Neural progenitor cell (in vitro differentiated cells): ENCODE measurements around the gene CLCN4.

Source experiments
- EZH2 ChIP-seq: fragments of 200-600 bp; sonication (generic); IDR thresholded peaks from 2 replicates; pipeline ENCODE4 v1.6.1; 2017; ENCODE audit warnings: antibody characterized with exemption, mild to moderate bottlenecking, moderate library complexity
- EZH2phosphoT487 ChIP-seq: fragments of 200-600 bp; sonication (generic); IDR thresholded peaks from 2 replicates; pipeline ENCODE4 v1.6.1; 2017; ENCODE audit warnings: antibody characterized with exemption
- TF ChIP-seq, protein P1 (sequence below): fragments of 200-600 bp; sonication (generic); IDR thresholded peaks from 2 replicates; pipeline ENCODE4 v1.5.1; 2017; ENCODE audit warnings: antibody characterized with exemption, mild to moderate bottlenecking

- TF ChIP-seq, protein P1, sequence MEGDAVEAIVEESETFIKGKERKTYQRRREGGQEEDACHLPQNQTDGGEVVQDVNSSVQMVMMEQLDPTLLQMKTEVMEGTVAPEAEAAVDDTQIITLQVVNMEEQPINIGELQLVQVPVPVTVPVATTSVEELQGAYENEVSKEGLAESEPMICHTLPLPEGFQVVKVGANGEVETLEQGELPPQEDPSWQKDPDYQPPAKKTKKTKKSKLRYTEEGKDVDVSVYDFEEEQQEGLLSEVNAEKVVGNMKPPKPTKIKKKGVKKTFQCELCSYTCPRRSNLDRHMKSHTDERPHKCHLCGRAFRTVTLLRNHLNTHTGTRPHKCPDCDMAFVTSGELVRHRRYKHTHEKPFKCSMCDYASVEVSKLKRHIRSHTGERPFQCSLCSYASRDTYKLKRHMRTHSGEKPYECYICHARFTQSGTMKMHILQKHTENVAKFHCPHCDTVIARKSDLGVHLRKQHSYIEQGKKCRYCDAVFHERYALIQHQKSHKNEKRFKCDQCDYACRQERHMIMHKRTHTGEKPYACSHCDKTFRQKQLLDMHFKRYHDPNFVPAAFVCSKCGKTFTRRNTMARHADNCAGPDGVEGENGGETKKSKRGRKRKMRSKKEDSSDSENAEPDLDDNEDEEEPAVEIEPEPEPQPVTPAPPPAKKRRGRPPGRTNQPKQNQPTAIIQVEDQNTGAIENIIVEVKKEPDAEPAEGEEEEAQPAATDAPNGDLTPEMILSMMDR = no peak
- no peak for TF ChIP-seq EZH2phosphoT487
- no peak for TF ChIP-seq EZH2
Measured at GRCh38 chrX:10197279-10198210, 40.8 kb downstream of the CLCN4 start.
